ENCODE data around the gene TSPAN31. TPM values are rescaled to one million over a fixed set of nuclear protein-coding genes. Genes with fewer than 3 reads are reported as not detected.

The TSPAN31 gene
- total and polyA plus RNA-seq, 9 of the 15 experiments (the other 6 are each of a cell fraction or from before 2014, with no cell fraction given) = 11.3 to 26.4 (median 14.3) TPM

- peak; percentile 96 for TF ChIP-seq THAP12 (CRISPR knock-in tag; IDR thresholded peaks at IDR 0.05)
- TF ChIP-seq GABPB1 (CRISPR knock-in tag; IDR thresholded peaks at IDR 0.05) = peak; percentile 82
- TF ChIP-seq ZNF778 (CRISPR knock-in tag; IDR thresholded peaks at IDR 0.05) = no peak
- TF ChIP-seq HDAC3 (IDR thresholded peaks at IDR 0.05; ENCODE audit: borderline replicate concordance, partially characterized antibody) = no peak
- TF ChIP-seq TAF15 (IDR thresholded peaks at IDR 0.05; ENCODE audit: low read depth, low read length) = no peak
- TF ChIP-seq HIVEP1 (CRISPR knock-in tag; IDR thresholded peaks at IDR 0.05) = no peak
- peak; percentile 71 to 81 for TF ChIP-seq MLLT1 (IDR thresholded peaks at IDR 0.05)
- no peak for TF ChIP-seq ILF3 (IDR thresholded peaks at IDR 0.05; ENCODE audit: borderline replicate concordance)
- TF ChIP-seq GABPA (tag; conservative IDR thresholded peaks at IDR 0.05; ENCODE audit: low read depth) = peak; percentile 75
- peak; percentile 88 for TF ChIP-seq HCFC1 (IDR thresholded peaks at IDR 0.05; ENCODE audit: low read depth, low read length)
- no peak for TF ChIP-seq ZNF830 (CRISPR knock-in tag; IDR thresholded peaks at IDR 0.05)
- TF ChIP-seq FOXK1 (CRISPR knock-in tag; IDR thresholded peaks at IDR 0.05; ENCODE audit: borderline replicate concordance) = 0 out of 2 replicates have a peak, but pooled peaks have one; percentile 79
- no peak for TF ChIP-seq ZNF133 (CRISPR knock-in tag; IDR thresholded peaks at IDR 0.05)
- TF ChIP-seq MECOM (CRISPR knock-in tag; IDR thresholded peaks at IDR 0.05) = no peak
- no peak for TF ChIP-seq XRCC3 (IDR thresholded peaks at IDR 0.05)
- TF ChIP-seq, protein P1, sequence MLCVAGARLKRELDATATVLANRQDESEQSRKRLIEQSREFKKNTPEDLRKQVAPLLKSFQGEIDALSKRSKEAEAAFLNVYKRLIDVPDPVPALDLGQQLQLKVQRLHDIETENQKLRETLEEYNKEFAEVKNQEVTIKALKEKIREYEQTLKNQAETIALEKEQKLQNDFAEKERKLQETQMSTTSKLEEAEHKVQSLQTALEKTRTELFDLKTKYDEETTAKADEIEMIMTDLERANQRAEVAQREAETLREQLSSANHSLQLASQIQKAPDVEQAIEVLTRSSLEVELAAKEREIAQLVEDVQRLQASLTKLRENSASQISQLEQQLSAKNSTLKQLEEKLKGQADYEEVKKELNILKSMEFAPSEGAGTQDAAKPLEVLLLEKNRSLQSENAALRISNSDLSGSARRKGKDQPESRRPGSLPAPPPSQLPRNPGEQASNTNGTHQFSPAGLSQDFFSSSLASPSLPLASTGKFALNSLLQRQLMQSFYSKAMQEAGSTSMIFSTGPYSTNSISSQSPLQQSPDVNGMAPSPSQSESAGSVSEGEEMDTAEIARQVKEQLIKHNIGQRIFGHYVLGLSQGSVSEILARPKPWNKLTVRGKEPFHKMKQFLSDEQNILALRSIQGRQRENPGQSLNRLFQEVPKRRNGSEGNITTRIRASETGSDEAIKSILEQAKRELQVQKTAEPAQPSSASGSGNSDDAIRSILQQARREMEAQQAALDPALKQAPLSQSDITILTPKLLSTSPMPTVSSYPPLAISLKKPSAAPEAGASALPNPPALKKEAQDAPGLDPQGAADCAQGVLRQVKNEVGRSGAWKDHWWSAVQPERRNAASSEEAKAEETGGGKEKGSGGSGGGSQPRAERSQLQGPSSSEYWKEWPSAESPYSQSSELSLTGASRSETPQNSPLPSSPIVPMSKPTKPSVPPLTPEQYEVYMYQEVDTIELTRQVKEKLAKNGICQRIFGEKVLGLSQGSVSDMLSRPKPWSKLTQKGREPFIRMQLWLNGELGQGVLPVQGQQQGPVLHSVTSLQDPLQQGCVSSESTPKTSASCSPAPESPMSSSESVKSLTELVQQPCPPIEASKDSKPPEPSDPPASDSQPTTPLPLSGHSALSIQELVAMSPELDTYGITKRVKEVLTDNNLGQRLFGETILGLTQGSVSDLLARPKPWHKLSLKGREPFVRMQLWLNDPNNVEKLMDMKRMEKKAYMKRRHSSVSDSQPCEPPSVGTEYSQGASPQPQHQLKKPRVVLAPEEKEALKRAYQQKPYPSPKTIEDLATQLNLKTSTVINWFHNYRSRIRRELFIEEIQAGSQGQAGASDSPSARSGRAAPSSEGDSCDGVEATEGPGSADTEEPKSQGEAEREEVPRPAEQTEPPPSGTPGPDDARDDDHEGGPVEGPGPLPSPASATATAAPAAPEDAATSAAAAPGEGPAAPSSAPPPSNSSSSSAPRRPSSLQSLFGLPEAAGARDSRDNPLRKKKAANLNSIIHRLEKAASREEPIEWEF (CRISPR knock-in tag; IDR thresholded peaks at IDR 0.05) = no peak
- peak in 1 of 2 experiments; percentile 86; a peak in 2 of 4 replicates for TF ChIP-seq TBL1XR1 (IDR thresholded peaks at IDR 0.05; ENCODE audit: low read length in 2 of 2)
Measured at GRCh38 chr12:57782608-57783465, 38.0 kb downstream of the TSPAN31 start, which contains the start of gene TSFM (continued).

Measured in K562 (cell line).